ENCODE data around the gene PODXL2.
"Not testable (repeated sequence)": the region's sequence is repeated elsewhere in the genome, so short reads cannot be mapped to it uniquely, and the experiment has no call there.

Gene PODXL2

GRCh38 chr3:127690823-127691452, 62.0 kb downstream of the PODXL2 start:
- ATAC-seq (peak; percentile 40), DNase-seq (no peak)

GRCh38 chr3:127691489-127691888, 62.5 kb downstream of the PODXL2 start:
- no peak for DNase-seq
- ATAC-seq, result no peak

GRCh38 chr3:127691974-127692373, 63.0 kb downstream of the PODXL2 start:
- DNase-seq (no peak), ATAC-seq (no peak)

GRCh38 chr3:127692501-127693335, 63.7 kb downstream of the PODXL2 start:
- DNase-seq, result no peak
- no peak for ATAC-seq

GRCh38 chr3:127693336-127693843, 64.4 kb downstream of the PODXL2 start:
- ATAC-seq, result no peak
- DNase-seq, result no peak

- no peak for ATAC-seq
- DNase-seq, result peak; percentile 39
These were observed 65.7 kb downstream of the PODXL2 start for GRCh38 chr3:127694467-127695215.

- DNase-seq (peak; percentile 56), ATAC-seq (peak; percentile 54)
These were observed 68.7 kb downstream of the PODXL2 start for GRCh38 chr3:127697551-127698240.

- DNase-seq, result no peak
- no peak for ATAC-seq
These were observed 69.3 kb downstream of the PODXL2 start for GRCh38 chr3:127698286-127698685.

GRCh38 chr3:127698691-127699415, 69.9 kb downstream of the PODXL2 start:
- no peak for DNase-seq
- ATAC-seq, result no peak

GRCh38 chr3:127699416-127700300, 70.7 kb downstream of the PODXL2 start:
- no peak for DNase-seq
- no peak for ATAC-seq

- DNase-seq (no peak), ATAC-seq (no peak)
These were observed 71.4 kb downstream of the PODXL2 start for GRCh38 chr3:127700406-127700805.

- DNase-seq, result no peak
These were observed 72.4 kb downstream of the PODXL2 start for GRCh38 chr3:127701280-127701911.

GRCh38 chr3:127702151-127702578, 73.2 kb downstream of the PODXL2 start:
- no peak for ATAC-seq
- no peak for DNase-seq

More at GRCh38 chr3:127701280-127701911, 72.4 kb downstream of the PODXL2 start:
- no peak for ATAC-seq

GRCh38 chr3:127704840-127705239, 75.9 kb downstream of the PODXL2 start:
- DNase-seq, ATAC-seq: not testable (repeated sequence)

GRCh38 chr3:127706312-127706711, 77.3 kb downstream of the PODXL2 start:
- ATAC-seq, result no peak

GRCh38 chr3:127706785-127707351, 77.9 kb downstream of the PODXL2 start:
- no peak for ATAC-seq
- DNase-seq, result no peak

More at GRCh38 chr3:127706312-127706711, 77.3 kb downstream of the PODXL2 start:
- DNase-seq, result no peak

- no peak for ATAC-seq
These were observed 78.9 kb downstream of the PODXL2 start for GRCh38 chr3:127707851-127708411.

GRCh38 chr3:127708837-127709236, 79.9 kb downstream of the PODXL2 start:
- no peak for DNase-seq

More at GRCh38 chr3:127707851-127708411, 78.9 kb downstream of the PODXL2 start:
- no peak for DNase-seq

More at GRCh38 chr3:127708837-127709236, 79.9 kb downstream of the PODXL2 start:
- ATAC-seq, result no peak
